ENCODE data around the gene ARHGAP28.
A peak's percentile ranks its signal among the peaks of the same experiment; 100 is the strongest.

ARHGAP28 gene

DNA sequence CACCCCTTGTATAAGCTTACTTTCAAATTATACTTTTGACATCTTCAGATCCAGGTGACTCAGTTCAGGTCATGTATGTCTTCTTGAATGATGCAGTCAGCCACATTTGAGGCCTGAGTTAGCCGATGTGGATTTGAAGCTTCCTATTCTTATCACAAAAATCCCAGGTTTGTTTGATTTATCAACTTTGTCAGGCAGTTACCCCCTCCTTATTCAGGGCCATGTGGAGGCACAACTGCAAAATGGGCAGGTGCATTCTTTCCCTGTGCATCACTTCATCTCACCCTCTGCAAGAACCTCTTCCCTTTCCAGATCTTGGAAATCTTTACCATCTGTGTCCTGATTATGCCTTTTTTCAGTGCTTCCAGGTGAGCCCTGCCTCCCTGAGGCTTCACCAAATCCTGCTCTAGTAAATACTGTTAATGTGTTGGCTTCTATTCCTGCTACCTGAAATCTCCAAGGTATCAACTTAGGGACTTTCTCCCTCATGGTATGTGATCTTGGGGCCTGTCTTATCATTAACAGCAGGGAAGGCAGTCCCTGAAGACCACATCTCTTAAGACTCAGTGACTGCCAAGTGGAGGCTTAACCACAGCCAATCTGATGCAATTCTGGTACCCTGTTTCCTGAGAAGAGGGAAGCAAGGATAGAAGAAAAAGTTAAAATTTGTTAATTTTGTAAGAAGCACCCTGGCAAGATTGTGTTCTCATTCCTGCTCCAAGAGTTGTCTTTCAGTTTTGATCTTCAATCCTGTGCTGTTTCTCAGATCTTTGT, 9.4 kb upstream of the ARHGAP28 start:
- H3K36me3 ChIP-seq (ENCODE audit: control insufficient read depth in 1 of 2, insufficient read depth in 2 of 2, low read depth in 1 of 2, low read length in 2 of 2): no peaks in the 10 kb centered on the region
- no peak overlapping the region for H2AFZ ChIP-seq (ENCODE audit: low read depth, low read length)
- no peak overlapping the region for H4K8ac ChIP-seq (ENCODE audit: low read length)
- no peak overlapping the region for H3K23ac ChIP-seq (ENCODE audit: low read length in 2 of 2)
- H4K91ac ChIP-seq (ENCODE audit: low read length): no peak overlapping the region
- H3K18ac ChIP-seq (ENCODE audit: low read depth in 1 of 2, low read length in 2 of 2): no peak overlapping the region
- H3K9ac ChIP-seq (ENCODE audit: low read length): no peak overlapping the region
- no peak overlapping the region for H3K4ac ChIP-seq (ENCODE audit: low read depth in 1 of 2, low read length in 2 of 2)
- no peak overlapping the region for H2BK120ac ChIP-seq (ENCODE audit: low read depth, low read length)
- WGBS: 90% methylated on average over 1 of the region's 1 CpG
- H2BK15ac ChIP-seq (ENCODE audit: low read depth, poor library complexity, severe bottlenecking): no peak overlapping the region
- H2AK5ac ChIP-seq (ENCODE audit: low read length, severe bottlenecking): peak overlapping the region; percentile 1
- no peak overlapping the region for H3K4me3 ChIP-seq (ENCODE audit: insufficient read depth in 1 of 2, low read depth in 1 of 2, low read length in 2 of 2)
- no peaks in the 10 kb centered on the region for H3K9me3 ChIP-seq (ENCODE audit: control insufficient read depth, low read length)
- H3K14ac ChIP-seq (ENCODE audit: low read length in 2 of 2): no peak overlapping the region
- H3K4me2 ChIP-seq (ENCODE audit: low read length, poor library complexity, severe bottlenecking): no peak overlapping the region
- H2BK12ac ChIP-seq (ENCODE audit: low read length in 2 of 2): no peak overlapping the region
- no peak overlapping the region for H2BK5ac ChIP-seq (ENCODE audit: low read depth, low read length, poor library complexity, severe bottlenecking)
- no peak overlapping the region for H3K27ac ChIP-seq (ENCODE audit: low read length, poor library complexity, severe bottlenecking)
- H3K4me1 ChIP-seq (ENCODE audit: control insufficient read depth, insufficient read depth, low read depth, low read length): peaks cover 2% of the 10 kb centered on the region
- H3K79me1 ChIP-seq (replicated peaks; ENCODE audit: low read length, poor library complexity, severe bottlenecking): no peaks in the 10 kb centered on the region
- no peak for DNase-seq
- H3K27me3 ChIP-seq (ENCODE audit: control insufficient read depth in 1 of 2, insufficient read depth in 1 of 2, low read length in 2 of 2): no peaks in the 10 kb centered on the region

DNA sequence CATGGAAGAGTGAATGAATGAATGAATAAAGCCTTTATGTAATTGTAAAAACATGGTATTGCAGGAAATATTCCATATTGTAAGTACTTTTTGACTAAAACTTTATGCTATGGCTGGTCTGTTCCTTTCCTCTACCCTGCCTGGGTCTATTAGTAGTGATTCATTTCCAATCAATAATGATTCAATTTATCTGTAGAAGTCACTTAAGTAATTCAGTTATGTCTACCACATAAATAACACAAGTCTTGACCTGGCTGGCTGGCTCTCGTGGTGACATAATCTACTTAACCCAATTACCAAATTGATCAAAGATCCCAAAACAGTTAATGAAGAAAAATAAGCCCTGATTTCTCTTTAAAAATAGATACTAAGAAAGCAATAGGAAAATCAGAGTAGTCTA, 7.8 kb upstream of the ARHGAP28 start:
- Histone ChIP-seq H3K79me1 (replicated peaks; ENCODE audit: low read length, poor library complexity, severe bottlenecking) (no peaks in the 10 kb centered on the region), H3K36me3 (ENCODE audit: control insufficient read depth in 1 of 2, insufficient read depth in 2 of 2, low read depth in 1 of 2, low read length in 2 of 2) (no peaks in the 10 kb centered on the region), H4K8ac (ENCODE audit: low read length) (no peak overlapping the region), H3K23ac (ENCODE audit: low read length in 2 of 2) (no peak overlapping the region), H2BK120ac (ENCODE audit: low read depth, low read length) (no peak overlapping the region), H3K27me3 (ENCODE audit: control insufficient read depth in 1 of 2, insufficient read depth in 1 of 2, low read length in 2 of 2) (no peaks in the 10 kb centered on the region), H3K27ac (ENCODE audit: low read length, poor library complexity, severe bottlenecking) (no peak overlapping the region), H2AK5ac (ENCODE audit: low read length, severe bottlenecking) (no peak overlapping the region), H2BK15ac (ENCODE audit: low read depth, poor library complexity, severe bottlenecking) (no peak overlapping the region), H2AFZ (ENCODE audit: low read depth, low read length) (no peak overlapping the region), H3K4ac (ENCODE audit: low read depth in 1 of 2, low read length in 2 of 2) (no peak overlapping the region), H3K9me3 (ENCODE audit: control insufficient read depth, low read length) (no peaks in the 10 kb centered on the region), H3K4me2 (ENCODE audit: low read length, poor library complexity, severe bottlenecking) (no peak overlapping the region), H3K9ac (ENCODE audit: low read length) (no peak overlapping the region), H4K91ac (ENCODE audit: low read length) (no peak overlapping the region), H2BK12ac (ENCODE audit: low read length in 2 of 2) (no peak overlapping the region), H3K18ac (ENCODE audit: low read depth in 1 of 2, low read length in 2 of 2) (no peak overlapping the region), H3K4me3 (ENCODE audit: insufficient read depth in 1 of 2, low read depth in 1 of 2, low read length in 2 of 2) (no peak overlapping the region), H3K14ac (ENCODE audit: low read length in 2 of 2) (no peak overlapping the region), H3K4me1 (ENCODE audit: control insufficient read depth, insufficient read depth, low read depth, low read length) (peaks cover 2% of the 10 kb centered on the region), H2BK5ac (ENCODE audit: low read depth, low read length, poor library complexity, severe bottlenecking) (no peak overlapping the region)
- WGBS: 89% methylated on average over 1 of the region's 1 CpG
- DNase-seq: no peak

DNA sequence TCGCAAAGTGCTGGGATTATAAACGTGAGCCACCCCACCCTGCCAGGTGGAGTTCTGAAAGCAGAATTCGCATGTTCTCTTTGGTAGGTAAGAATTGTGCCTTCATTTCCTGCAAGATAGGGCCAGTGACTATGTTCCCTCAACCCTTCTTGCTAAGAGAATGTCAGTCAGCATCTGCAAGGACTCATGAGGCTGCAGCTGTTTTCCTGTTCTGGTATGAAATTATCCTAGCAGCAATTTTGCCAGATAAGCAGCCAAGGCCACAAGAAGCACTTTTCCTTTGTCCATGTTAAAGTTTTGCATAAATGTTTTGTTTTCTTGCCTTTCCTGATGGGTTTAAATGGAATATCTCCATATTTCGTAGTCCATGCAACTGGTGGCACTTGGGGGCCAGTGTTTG, 6.8 kb upstream of the ARHGAP28 start:
- H3K79me1 ChIP-seq (replicated peaks; ENCODE audit: low read length, poor library complexity, severe bottlenecking): no peaks in the 10 kb centered on the region
- 92% methylated on average over 4 of the region's 4 CpGs for WGBS
- no peak overlapping the region for H3K14ac ChIP-seq (ENCODE audit: low read length in 2 of 2)
- no peak overlapping the region for H2AK5ac ChIP-seq (ENCODE audit: low read length, severe bottlenecking)
- no peak overlapping the region for H2BK12ac ChIP-seq (ENCODE audit: low read length in 2 of 2)
- H4K8ac ChIP-seq (ENCODE audit: low read length): no peak overlapping the region
- no peak overlapping the region for H3K27ac ChIP-seq (ENCODE audit: low read length, poor library complexity, severe bottlenecking)
- DNase-seq: no peak
- H3K36me3 ChIP-seq (ENCODE audit: control insufficient read depth in 1 of 2, insufficient read depth in 2 of 2, low read depth in 1 of 2, low read length in 2 of 2): no peaks in the 10 kb centered on the region
- H4K91ac ChIP-seq (ENCODE audit: low read length): no peak overlapping the region
- no peak overlapping the region for H3K4me2 ChIP-seq (ENCODE audit: low read length, poor library complexity, severe bottlenecking)
- H3K4me1 ChIP-seq (ENCODE audit: control insufficient read depth, insufficient read depth, low read depth, low read length): peaks cover 2% of the 10 kb centered on the region
- H3K23ac ChIP-seq (ENCODE audit: low read length in 2 of 2): no peak overlapping the region
- no peaks in the 10 kb centered on the region for H3K9me3 ChIP-seq (ENCODE audit: control insufficient read depth, low read length)
- H2BK120ac ChIP-seq (ENCODE audit: low read depth, low read length): no peak overlapping the region
- H3K27me3 ChIP-seq (ENCODE audit: control insufficient read depth in 1 of 2, insufficient read depth in 1 of 2, low read length in 2 of 2): no peaks in the 10 kb centered on the region
- no peak overlapping the region for H3K18ac ChIP-seq (ENCODE audit: low read depth in 1 of 2, low read length in 2 of 2)
- H3K4me3 ChIP-seq (ENCODE audit: insufficient read depth in 1 of 2, low read depth in 1 of 2, low read length in 2 of 2): no peak overlapping the region
- no peak overlapping the region for H2AFZ ChIP-seq (ENCODE audit: low read depth, low read length)
- no peak overlapping the region for H2BK15ac ChIP-seq (ENCODE audit: low read depth, poor library complexity, severe bottlenecking)
- H3K4ac ChIP-seq (ENCODE audit: low read depth in 1 of 2, low read length in 2 of 2): no peak overlapping the region
- no peak overlapping the region for H3K9ac ChIP-seq (ENCODE audit: low read length)
- H2BK5ac ChIP-seq (ENCODE audit: low read depth, low read length, poor library complexity, severe bottlenecking): no peak overlapping the region

- no peak overlapping the region for H3K9ac ChIP-seq (ENCODE audit: low read length)
- H2BK120ac ChIP-seq (ENCODE audit: low read depth, low read length): no peak overlapping the region
- H2BK15ac ChIP-seq (ENCODE audit: low read depth, poor library complexity, severe bottlenecking): no peak overlapping the region
- no peak overlapping the region for H4K91ac ChIP-seq (ENCODE audit: low read length)
- 100% methylated on average over 1 of the region's 1 CpG for whole genome bisulfite sequencing
- H3K14ac ChIP-seq (ENCODE audit: low read length in 2 of 2): no peak overlapping the region
- H3K4ac ChIP-seq (ENCODE audit: low read depth in 1 of 2, low read length in 2 of 2): no peak overlapping the region
- H3K79me1 ChIP-seq (replicated peaks; ENCODE audit: low read length, poor library complexity, severe bottlenecking): no peaks in the 10 kb centered on the region
- no peak overlapping the region for H2AFZ ChIP-seq (ENCODE audit: low read depth, low read length)
- DNase-seq: no peak
- no peaks in the 10 kb centered on the region for H3K27me3 ChIP-seq (ENCODE audit: control insufficient read depth in 1 of 2, insufficient read depth in 1 of 2, low read length in 2 of 2)
- H2BK12ac ChIP-seq (ENCODE audit: low read length in 2 of 2): no peak overlapping the region
- no peak overlapping the region for H4K8ac ChIP-seq (ENCODE audit: low read length)
- H3K18ac ChIP-seq (ENCODE audit: low read depth in 1 of 2, low read length in 2 of 2): no peak overlapping the region
- no peak overlapping the region for H3K4me3 ChIP-seq (ENCODE audit: insufficient read depth in 1 of 2, low read depth in 1 of 2, low read length in 2 of 2)
- H3K4me2 ChIP-seq (ENCODE audit: low read length, poor library complexity, severe bottlenecking): no peak overlapping the region
- H3K27ac ChIP-seq (ENCODE audit: low read length, poor library complexity, severe bottlenecking): no peak overlapping the region
- H3K36me3 ChIP-seq (ENCODE audit: control insufficient read depth in 1 of 2, insufficient read depth in 2 of 2, low read depth in 1 of 2, low read length in 2 of 2): no peaks in the 10 kb centered on the region
- H3K4me1 ChIP-seq (ENCODE audit: control insufficient read depth, insufficient read depth, low read depth, low read length): no peaks in the 10 kb centered on the region
- H2BK5ac ChIP-seq (ENCODE audit: low read depth, low read length, poor library complexity, severe bottlenecking): no peak overlapping the region
- no peak overlapping the region for H3K23ac ChIP-seq (ENCODE audit: low read length in 2 of 2)
- H3K9me3 ChIP-seq (ENCODE audit: control insufficient read depth, low read length): no peaks in the 10 kb centered on the region
- H2AK5ac ChIP-seq (ENCODE audit: low read length, severe bottlenecking): no peak overlapping the region
Measured at GRCh38 chr18:6724331-6724730, 5.2 kb upstream of the ARHGAP28 start.
